ENCODE measurements around the gene TBC1D3I.

DNA sequence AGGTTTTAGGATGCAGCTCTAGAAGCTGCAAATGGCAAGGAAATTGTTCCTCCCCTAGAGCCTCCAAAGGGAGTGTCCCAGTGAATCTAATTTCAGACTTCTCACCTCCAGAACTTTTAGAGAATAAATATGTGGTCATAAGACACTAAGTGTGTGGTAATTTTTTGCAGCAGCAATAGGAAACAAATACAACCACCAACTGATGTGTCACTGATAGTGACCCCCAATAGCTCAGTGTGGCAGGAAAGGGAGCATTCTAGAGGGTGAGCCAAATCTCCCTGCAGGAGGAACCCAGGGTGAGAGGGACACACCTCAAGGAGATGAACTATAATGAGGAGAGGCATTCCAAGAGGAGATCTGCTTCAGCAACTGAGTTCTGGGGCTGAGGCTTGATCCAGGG lies 49.5 kb downstream of the TBC1D3I start:
- TF ChIP-seq, protein P1, sequence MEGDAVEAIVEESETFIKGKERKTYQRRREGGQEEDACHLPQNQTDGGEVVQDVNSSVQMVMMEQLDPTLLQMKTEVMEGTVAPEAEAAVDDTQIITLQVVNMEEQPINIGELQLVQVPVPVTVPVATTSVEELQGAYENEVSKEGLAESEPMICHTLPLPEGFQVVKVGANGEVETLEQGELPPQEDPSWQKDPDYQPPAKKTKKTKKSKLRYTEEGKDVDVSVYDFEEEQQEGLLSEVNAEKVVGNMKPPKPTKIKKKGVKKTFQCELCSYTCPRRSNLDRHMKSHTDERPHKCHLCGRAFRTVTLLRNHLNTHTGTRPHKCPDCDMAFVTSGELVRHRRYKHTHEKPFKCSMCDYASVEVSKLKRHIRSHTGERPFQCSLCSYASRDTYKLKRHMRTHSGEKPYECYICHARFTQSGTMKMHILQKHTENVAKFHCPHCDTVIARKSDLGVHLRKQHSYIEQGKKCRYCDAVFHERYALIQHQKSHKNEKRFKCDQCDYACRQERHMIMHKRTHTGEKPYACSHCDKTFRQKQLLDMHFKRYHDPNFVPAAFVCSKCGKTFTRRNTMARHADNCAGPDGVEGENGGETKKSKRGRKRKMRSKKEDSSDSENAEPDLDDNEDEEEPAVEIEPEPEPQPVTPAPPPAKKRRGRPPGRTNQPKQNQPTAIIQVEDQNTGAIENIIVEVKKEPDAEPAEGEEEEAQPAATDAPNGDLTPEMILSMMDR (conservative IDR thresholded peaks at IDR 0.05; ENCODE audit: low read length), result no peak
- no peak for TF ChIP-seq EZH2phosphoT487 (IDR thresholded peaks at IDR 0.05; ENCODE audit: borderline replicate concordance, low read depth, low read length)
